ENCODE results near the gene KLHL8.

The KLHL8 gene

DNA sequence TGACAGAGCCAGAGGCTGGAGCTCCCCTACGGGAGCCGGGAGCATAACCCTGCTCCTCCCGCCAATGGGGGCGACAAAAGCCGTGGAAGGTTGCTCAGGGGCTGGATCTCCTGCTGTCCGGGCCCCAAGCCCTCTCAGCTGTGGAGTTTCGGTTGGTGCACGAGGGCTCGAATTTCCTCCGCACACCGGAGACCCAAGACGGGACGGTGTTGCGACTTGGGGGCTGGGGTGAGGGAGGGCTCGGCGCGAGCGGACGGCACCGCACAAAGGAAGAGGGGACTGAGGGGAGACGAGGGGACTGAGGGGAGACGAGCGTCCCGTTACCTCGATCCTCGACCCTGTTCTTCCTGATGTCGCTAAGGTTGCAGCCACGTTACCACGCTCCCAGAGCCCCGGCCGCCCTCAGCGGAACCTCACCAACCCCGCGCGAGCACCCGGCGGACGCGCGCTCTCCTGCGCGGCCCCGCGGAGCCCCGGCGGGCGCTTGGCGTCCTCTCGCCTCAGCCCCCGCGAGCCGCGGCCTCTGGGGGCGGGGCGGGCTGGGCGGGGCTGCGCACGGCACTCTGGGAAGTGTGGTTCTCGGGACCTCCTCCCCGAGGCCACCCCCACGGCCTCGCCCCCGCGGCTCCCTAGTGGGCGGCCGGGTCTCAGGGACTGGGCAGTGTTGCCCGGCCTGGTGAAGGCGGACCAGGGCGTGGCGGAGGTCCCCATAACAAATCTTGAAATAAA, at the start of gene KLHL8:
Gene KLHL8, minus strand, starts transcription at position 525 of the 729 bp plus-strand sequence. CDS start 25,079 bp downstream, outside the sequence.
- H3K4me1 ChIP-seq (ENCODE audit: insufficient read depth, low read length) = no peaks in the 10 kb centered on the region
- H3K27me3 ChIP-seq (ENCODE audit: insufficient read depth, low read length) = no peaks in the 10 kb centered on the region
- no peaks in the 10 kb centered on the region for H3K36me3 ChIP-seq (ENCODE audit: insufficient read depth, low read depth, low read length)
- H3K4me3 ChIP-seq (ENCODE audit: low read length) = peak within 1 kb of the TSS; percentile 91
- peak within 1 kb of the TSS; percentile 18 for H3K27ac ChIP-seq (ENCODE audit: low read length)
- H3K9ac ChIP-seq (ENCODE audit: low read depth, low read length) = peak within 1 kb of the TSS; percentile 84; the same call in 1 of the 2 replicates
- H3K9me3 ChIP-seq (ENCODE audit: insufficient read depth, low read depth, low read length) = no peaks in the 10 kb centered on the region

GRCh38 chr4:87270144-87270543, 49.7 kb upstream of the KLHL8 start:
- no peak overlapping the region for H3K4me3 ChIP-seq (ENCODE audit: low read length)
- H3K4me1 ChIP-seq (ENCODE audit: insufficient read depth, low read length) = peaks cover 4% of the 10 kb centered on the region; the same call in 1 of the 2 replicates
- no peaks in the 10 kb centered on the region for H3K27me3 ChIP-seq (ENCODE audit: insufficient read depth, low read length)
- no peaks in the 10 kb centered on the region for H3K36me3 ChIP-seq (ENCODE audit: insufficient read depth, low read depth, low read length)
- H3K27ac ChIP-seq (ENCODE audit: low read length) = no peak overlapping the region
- no peak overlapping the region for H3K9ac ChIP-seq (ENCODE audit: low read depth, low read length)
- no peaks in the 10 kb centered on the region for H3K9me3 ChIP-seq (ENCODE audit: insufficient read depth, low read depth, low read length)

DNA sequence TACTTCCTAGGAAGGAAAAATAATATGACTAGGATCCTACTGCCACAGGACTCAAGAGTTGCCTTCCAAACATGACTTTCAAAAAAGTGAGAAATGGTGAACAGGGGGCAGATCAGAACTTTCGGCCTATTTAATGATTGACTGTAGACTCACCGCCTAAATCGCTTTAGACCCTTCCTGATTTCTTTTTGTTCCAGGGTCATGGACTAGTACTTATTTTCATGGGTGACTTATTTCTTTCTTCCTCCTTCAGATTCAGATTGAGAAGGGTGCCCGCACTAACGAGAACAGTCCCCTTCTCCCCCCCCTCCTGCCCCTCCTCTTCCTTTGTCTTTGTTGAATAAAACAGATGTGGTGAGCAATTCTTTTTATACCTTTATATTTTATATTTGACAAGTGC, 48.0 kb upstream of the KLHL8 start:
- no peaks in the 10 kb centered on the region for H3K9me3 ChIP-seq (ENCODE audit: insufficient read depth, low read depth, low read length)
- H3K27me3 ChIP-seq (ENCODE audit: insufficient read depth, low read length) = no peaks in the 10 kb centered on the region
- H3K4me3 ChIP-seq (ENCODE audit: low read length) = no peak overlapping the region
- no peaks in the 10 kb centered on the region for H3K36me3 ChIP-seq (ENCODE audit: insufficient read depth, low read depth, low read length)
- H3K27ac ChIP-seq (ENCODE audit: low read length) = no peak overlapping the region
- peaks cover 4% of the 10 kb centered on the region; the same call in 1 of the 2 replicates for H3K4me1 ChIP-seq (ENCODE audit: insufficient read depth, low read length)
- H3K9ac ChIP-seq (ENCODE audit: low read depth, low read length) = no peak overlapping the region

DNA sequence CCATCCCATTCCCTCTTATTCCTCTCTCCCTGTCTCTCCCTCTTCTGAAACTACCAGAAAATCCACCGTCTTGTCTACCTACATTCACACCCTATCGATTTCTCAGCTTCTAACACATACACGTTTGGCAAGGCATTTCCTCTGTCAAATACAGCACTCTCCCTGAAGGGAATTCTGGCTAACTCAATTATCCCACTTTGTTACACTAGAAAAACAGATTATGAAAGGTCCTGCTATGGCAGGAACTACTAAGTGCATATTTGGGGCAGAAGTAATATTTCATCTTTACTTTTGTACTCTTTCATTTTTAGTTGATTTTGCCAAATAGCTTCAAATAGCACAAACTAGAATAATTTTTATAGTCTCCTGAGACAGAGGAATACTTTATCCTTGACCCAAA, 46.6 kb upstream of the KLHL8 start:
- Histone ChIP-seq H3K4me3 (ENCODE audit: low read length) (no peak overlapping the region), H3K4me1 (ENCODE audit: insufficient read depth, low read length) (peaks cover 4% of the 10 kb centered on the region; the same call in 1 of the 2 replicates), H3K36me3 (ENCODE audit: insufficient read depth, low read depth, low read length) (no peaks in the 10 kb centered on the region), H3K9me3 (ENCODE audit: insufficient read depth, low read depth, low read length) (no peaks in the 10 kb centered on the region), H3K27me3 (ENCODE audit: insufficient read depth, low read length) (no peaks in the 10 kb centered on the region), H3K9ac (ENCODE audit: low read depth, low read length) (no peak overlapping the region), H3K27ac (ENCODE audit: low read length) (no peak overlapping the region)

DNA sequence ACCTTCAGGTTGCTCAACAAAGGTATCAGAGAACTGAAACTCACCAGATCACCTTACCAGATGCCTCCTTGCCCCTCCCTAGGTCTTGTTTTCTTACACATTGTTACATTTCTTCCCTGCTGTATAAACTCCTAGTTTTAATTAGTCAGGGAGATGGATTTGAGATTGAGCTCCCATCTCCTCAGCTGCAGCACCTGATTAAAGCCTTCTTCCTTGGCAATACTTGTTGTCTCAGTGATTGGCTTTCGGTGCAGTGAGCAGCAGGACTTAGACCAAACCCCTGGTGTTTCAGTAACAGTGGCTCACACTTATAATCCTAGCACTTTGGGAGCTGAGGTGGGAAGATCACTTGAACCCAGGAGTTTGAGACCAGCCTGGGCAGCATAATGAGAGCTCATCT, 42.5 kb upstream of the KLHL8 start:
- no peaks in the 10 kb centered on the region for H3K4me1 ChIP-seq (ENCODE audit: insufficient read depth, low read length)
- no peaks in the 10 kb centered on the region for H3K27me3 ChIP-seq (ENCODE audit: insufficient read depth, low read length)
- no peak overlapping the region for H3K9ac ChIP-seq (ENCODE audit: low read depth, low read length)
- no peak overlapping the region for H3K27ac ChIP-seq (ENCODE audit: low read length)
- no peaks in the 10 kb centered on the region for H3K36me3 ChIP-seq (ENCODE audit: insufficient read depth, low read depth, low read length)
- H3K9me3 ChIP-seq (ENCODE audit: insufficient read depth, low read depth, low read length) = no peaks in the 10 kb centered on the region
- H3K4me3 ChIP-seq (ENCODE audit: low read length) = no peak overlapping the region

- H3K9ac ChIP-seq (ENCODE audit: low read depth, low read length) = no peak overlapping the region
- no peaks in the 10 kb centered on the region for H3K4me1 ChIP-seq (ENCODE audit: insufficient read depth, low read length)
- no peak overlapping the region for H3K4me3 ChIP-seq (ENCODE audit: low read length)
- H3K9me3 ChIP-seq (ENCODE audit: insufficient read depth, low read depth, low read length) = no peaks in the 10 kb centered on the region
- no peaks in the 10 kb centered on the region for H3K36me3 ChIP-seq (ENCODE audit: insufficient read depth, low read depth, low read length)
- no peaks in the 10 kb centered on the region for H3K27me3 ChIP-seq (ENCODE audit: insufficient read depth, low read length)
- no peak overlapping the region for H3K27ac ChIP-seq (ENCODE audit: low read length)
These were observed 40.1 kb upstream of the KLHL8 start for GRCh38 chr4:87260477-87260876.

- no peaks in the 10 kb centered on the region for H3K36me3 ChIP-seq (ENCODE audit: insufficient read depth, low read depth, low read length)
- no peak overlapping the region for H3K27ac ChIP-seq (ENCODE audit: low read length)
- no peaks in the 10 kb centered on the region for H3K9me3 ChIP-seq (ENCODE audit: insufficient read depth, low read depth, low read length)
- H3K4me1 ChIP-seq (ENCODE audit: insufficient read depth, low read length) = no peaks in the 10 kb centered on the region
- no peak overlapping the region for H3K9ac ChIP-seq (ENCODE audit: low read depth, low read length)
- H3K4me3 ChIP-seq (ENCODE audit: low read length) = no peak overlapping the region
- H3K27me3 ChIP-seq (ENCODE audit: insufficient read depth, low read length) = no peaks in the 10 kb centered on the region
These were observed 38.3 kb upstream of the KLHL8 start for GRCh38 chr4:87258677-87259076.

GRCh38 chr4:87257523-87257922, 37.1 kb upstream of the KLHL8 start:
- Histone ChIP-seq H3K27ac (ENCODE audit: low read length) (no peak overlapping the region), H3K9ac (ENCODE audit: low read depth, low read length) (no peak overlapping the region), H3K27me3 (ENCODE audit: insufficient read depth, low read length) (no peaks in the 10 kb centered on the region), H3K4me1 (ENCODE audit: insufficient read depth, low read length) (no peaks in the 10 kb centered on the region), H3K9me3 (ENCODE audit: insufficient read depth, low read depth, low read length) (no peaks in the 10 kb centered on the region), H3K36me3 (ENCODE audit: insufficient read depth, low read depth, low read length) (no peaks in the 10 kb centered on the region), H3K4me3 (ENCODE audit: low read length) (no peak overlapping the region)

DNA sequence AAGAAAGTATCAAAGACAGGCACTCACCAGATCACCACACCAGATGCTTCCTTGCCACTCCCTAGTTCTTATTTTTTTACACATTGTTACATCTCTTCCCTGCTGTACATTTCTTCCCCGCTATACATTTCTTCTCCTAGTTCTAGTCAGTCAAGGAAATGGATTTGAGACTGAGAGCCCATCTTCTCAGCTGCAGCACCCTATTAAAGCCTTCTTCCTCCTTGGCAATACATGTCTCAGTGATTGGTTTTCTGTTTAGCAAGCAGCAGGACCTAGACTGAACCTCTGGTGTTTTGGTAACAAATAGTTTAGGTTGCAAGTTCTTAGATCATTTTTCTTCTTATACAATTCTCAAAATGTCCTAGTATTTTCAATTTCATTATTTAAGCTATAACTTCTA, 35.3 kb upstream of the KLHL8 start:
- no peak overlapping the region for H3K27ac ChIP-seq (ENCODE audit: low read length)
- H3K27me3 ChIP-seq (ENCODE audit: insufficient read depth, low read length) = no peaks in the 10 kb centered on the region
- H3K4me1 ChIP-seq (ENCODE audit: insufficient read depth, low read length) = no peaks in the 10 kb centered on the region
- H3K9ac ChIP-seq (ENCODE audit: low read depth, low read length) = no peak overlapping the region
- H3K4me3 ChIP-seq (ENCODE audit: low read length) = no peak overlapping the region
- H3K9me3 ChIP-seq (ENCODE audit: insufficient read depth, low read depth, low read length) = no peaks in the 10 kb centered on the region
- H3K36me3 ChIP-seq (ENCODE audit: insufficient read depth, low read depth, low read length) = no peaks in the 10 kb centered on the region

DNA sequence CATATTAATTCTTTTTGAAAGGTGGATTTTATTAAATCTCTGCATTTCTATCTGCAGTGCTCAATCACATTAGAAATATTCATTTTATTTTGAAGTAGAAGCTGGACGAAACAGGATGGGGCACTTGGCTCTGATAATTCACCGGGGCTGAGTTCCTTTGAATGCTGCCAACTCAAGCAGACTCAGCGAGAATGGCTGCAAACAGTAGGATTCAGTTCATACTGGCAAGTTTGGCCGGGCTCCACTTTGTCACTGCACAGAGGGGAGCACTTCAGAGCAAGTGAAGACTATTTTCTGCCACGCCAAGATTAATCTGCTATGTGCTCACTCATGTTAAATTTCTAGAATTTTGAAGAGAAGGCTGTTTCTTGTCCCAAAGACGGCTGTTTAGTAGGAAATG, 30.7 kb upstream of the KLHL8 start:
- Histone ChIP-seq H3K9ac (ENCODE audit: low read depth, low read length) (no peak overlapping the region), H3K9me3 (ENCODE audit: insufficient read depth, low read depth, low read length) (peaks cover 3% of the 10 kb centered on the region; the same call in 1 of the 2 replicates), H3K27me3 (ENCODE audit: insufficient read depth, low read length) (no peaks in the 10 kb centered on the region), H3K36me3 (ENCODE audit: insufficient read depth, low read depth, low read length) (no peaks in the 10 kb centered on the region), H3K4me1 (ENCODE audit: insufficient read depth, low read length) (no peaks in the 10 kb centered on the region), H3K4me3 (ENCODE audit: low read length) (no peak overlapping the region), H3K27ac (ENCODE audit: low read length) (no peak overlapping the region)

DNA sequence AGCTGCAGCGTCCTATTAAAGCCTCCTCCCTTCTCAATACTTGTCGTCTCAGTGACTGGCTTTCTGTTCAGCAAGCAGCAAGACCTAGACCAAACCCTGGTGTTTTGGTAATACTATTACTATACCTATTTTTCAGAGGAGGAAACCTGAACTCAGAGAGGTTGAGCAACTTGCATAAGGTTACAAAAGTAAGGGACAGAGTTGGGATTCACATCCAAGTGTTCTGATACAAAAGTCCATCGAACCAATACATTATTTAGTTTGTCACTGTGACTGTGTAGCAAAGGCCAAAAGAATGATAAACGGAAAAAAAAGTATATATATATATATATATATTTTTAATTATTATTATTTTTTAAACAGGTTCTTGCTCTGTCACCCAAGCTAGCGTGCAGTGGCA, 29.9 kb upstream of the KLHL8 start:
- no peaks in the 10 kb centered on the region for H3K27me3 ChIP-seq (ENCODE audit: insufficient read depth, low read length)
- H3K9ac ChIP-seq (ENCODE audit: low read depth, low read length) = no peak overlapping the region
- peaks cover 3% of the 10 kb centered on the region for H3K9me3 ChIP-seq (ENCODE audit: insufficient read depth, low read depth, low read length)
- no peak overlapping the region for H3K4me3 ChIP-seq (ENCODE audit: low read length)
- no peaks in the 10 kb centered on the region for H3K36me3 ChIP-seq (ENCODE audit: insufficient read depth, low read depth, low read length)
- no peaks in the 10 kb centered on the region for H3K4me1 ChIP-seq (ENCODE audit: insufficient read depth, low read length)
- H3K27ac ChIP-seq (ENCODE audit: low read length) = no peak overlapping the region

DNA sequence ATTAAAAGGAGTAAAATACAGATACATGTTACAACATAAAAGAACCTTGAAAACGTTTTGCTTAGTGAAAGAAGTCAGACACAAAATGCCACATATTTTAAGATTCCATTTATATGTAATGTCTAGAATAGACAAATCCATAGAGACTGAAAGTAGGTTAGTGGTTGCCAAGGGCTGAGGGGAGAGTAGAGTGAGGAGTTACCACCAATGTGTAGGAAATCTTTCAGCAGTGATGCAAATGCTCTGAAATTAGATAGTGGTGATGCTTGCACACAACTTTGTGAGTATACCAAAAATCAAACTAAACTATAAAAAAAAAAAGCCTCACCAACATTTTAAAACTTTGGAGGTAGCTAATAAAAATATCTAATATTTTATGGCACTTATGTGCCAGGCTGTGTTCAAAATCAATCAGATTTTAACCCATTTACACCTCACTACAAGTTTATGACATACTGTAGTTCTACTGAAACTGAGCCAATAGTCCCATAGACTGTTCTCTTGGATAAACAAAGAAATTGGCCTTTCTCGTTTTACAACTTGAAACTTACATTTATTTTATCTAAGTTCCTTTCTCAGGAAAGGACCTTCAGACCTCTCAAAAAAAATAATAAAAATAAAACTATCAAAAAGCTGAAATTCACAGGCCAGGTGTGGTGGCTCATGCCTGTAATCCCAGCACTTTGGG, 29.1 kb upstream of the KLHL8 start:
- Histone ChIP-seq H3K27me3 (ENCODE audit: insufficient read depth, low read length) (no peaks in the 10 kb centered on the region), H3K4me3 (ENCODE audit: low read length) (no peak overlapping the region), H3K27ac (ENCODE audit: low read length) (no peak overlapping the region), H3K9ac (ENCODE audit: low read depth, low read length) (no peak overlapping the region), H3K9me3 (ENCODE audit: insufficient read depth, low read depth, low read length) (peaks cover 6% of the 10 kb centered on the region), H3K36me3 (ENCODE audit: insufficient read depth, low read depth, low read length) (no peaks in the 10 kb centered on the region), H3K4me1 (ENCODE audit: insufficient read depth, low read length) (no peaks in the 10 kb centered on the region)

All from iPS-20b (cell line).